Thoracic aorta (tissue), 2 donors: Measurements from ENCODE around the gene BCAM. TPM values are rescaled to one million over a fixed set of nuclear protein-coding genes. Genes with fewer than 3 reads are reported as not detected.

ENCODE experiments used
- ATAC-seq: fragments of 150-250 bp; one replicate; pipeline ENCODE4 v1.8.0; 2017; ENCODE audit warnings: low read depth; ENCODE audit not compliant: insufficient number of reproducible peaks, low FRiP score
- DNase-seq: peaks from one replicate; pipeline ENCODE4 v3.0.0-alpha.2; 2020; ENCODE audit warnings: low spot score
- H3K27ac ChIP-seq, 2 donors: fragments of 200-600 bp; sonication (generic); 1 replicate in 1 of 2; 2 replicates in 1 of 2; pipeline ENCODE4 v1.5.1; 2016; ENCODE audit warnings: mild to moderate bottlenecking in 2 of 2, moderate library complexity in 2 of 2
- H3K27me3 ChIP-seq: fragments of 200-600 bp; sonication (generic); replicated peaks from 2 replicates; pipeline ENCODE4 v1.6.0; 2016; ENCODE audit warnings: mild to moderate bottlenecking; ENCODE audit not compliant: insufficient read depth
- H3K36me3 ChIP-seq: fragments of 200-600 bp; sonication (generic); one replicate; pipeline ENCODE4 v1.5.1; 2016
- H3K4me1 ChIP-seq, 2 donors: fragments of 200-600 bp; sonication (generic); 1 replicate in 1 of 2; 2 replicates in 1 of 2; pipeline versions ENCODE4 v1.5.1 to v1.6.0; 2016; ENCODE audit warnings: low read depth in 2 of 2, mild to moderate bottlenecking in 1 of 2; ENCODE audit not compliant: control insufficient read depth in 1 of 2
- H3K4me3 ChIP-seq: fragments of 200-600 bp; sonication (generic); 2 replicates; pipeline ENCODE4 v1.5.1; 2016; ENCODE audit warnings: mild to moderate bottlenecking
- H3K9me3 ChIP-seq: fragments of 200-600 bp; sonication (generic); 2 replicates; pipeline ENCODE4 v1.5.1; 2016
- total RNA-seq, 2 donors: library from RNA; depleted of rRNA; stranded (reverse); fragments of >200 nt; gene quantifications; one replicate each; pipeline versions ENCODE4 v1.1.0 to v1.2.3, GENCODE V29; 2016
- TF ChIP-seq, protein P1 (sequence below): fragments of 200-600 bp; sonication (generic); IDR thresholded peaks from one replicate; pipeline ENCODE4 v1.5.1; 2019; ENCODE audit warnings: antibody characterized with exemption

BCAM gene
- total RNA-seq, 2 donors from 2014 or later, result 77.7 to 178 TPM

DNA sequence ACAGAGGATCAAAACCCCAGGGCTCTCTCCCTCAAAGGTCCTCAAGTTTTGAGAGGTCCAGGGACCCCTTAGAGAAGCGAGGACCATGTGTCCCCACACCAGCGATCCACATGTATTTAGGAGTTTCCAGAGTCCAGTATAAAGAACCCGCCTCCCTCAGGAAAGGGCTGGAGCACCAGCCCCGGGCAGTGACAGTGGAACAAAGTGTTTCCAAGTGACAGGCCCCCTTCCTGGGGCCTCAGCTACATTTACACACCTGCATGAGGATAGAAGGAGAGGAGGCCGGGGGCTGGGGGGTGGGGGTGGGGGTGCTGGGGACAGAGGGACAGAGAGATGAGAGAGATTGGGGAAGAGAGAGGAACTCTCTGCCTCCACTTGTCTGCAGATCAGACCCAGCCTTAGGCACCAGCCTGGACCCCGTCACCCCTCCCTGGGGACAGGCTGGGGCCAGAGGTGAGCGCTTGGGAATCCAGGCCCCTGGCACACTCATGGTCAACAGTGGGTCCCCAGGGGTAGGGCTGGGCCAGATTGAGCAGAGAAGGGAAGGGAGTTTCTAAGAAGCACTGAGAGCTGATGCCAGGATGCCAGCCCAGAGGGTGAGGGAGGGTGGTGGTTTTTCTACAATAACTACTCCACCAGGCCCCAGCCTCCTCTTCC is 802 bp downstream of the BCAM start:
- Histone ChIP-seq H3K27ac (peak overlapping the region; percentile 63 to 65), H3K27me3 (no peaks in the 10 kb centered on the region), H3K4me1 (peaks cover 13 to 47% of the 10 kb centered on the region in 2 donors), H3K4me3 (peak overlapping the region; percentile 92), H3K36me3 (peaks cover 18% of the 10 kb centered on the region), H3K9me3 (no peaks in the 10 kb centered on the region)
- DNase-seq (no peak), ATAC-seq (no peak)
- TF ChIP-seq, protein P1, sequence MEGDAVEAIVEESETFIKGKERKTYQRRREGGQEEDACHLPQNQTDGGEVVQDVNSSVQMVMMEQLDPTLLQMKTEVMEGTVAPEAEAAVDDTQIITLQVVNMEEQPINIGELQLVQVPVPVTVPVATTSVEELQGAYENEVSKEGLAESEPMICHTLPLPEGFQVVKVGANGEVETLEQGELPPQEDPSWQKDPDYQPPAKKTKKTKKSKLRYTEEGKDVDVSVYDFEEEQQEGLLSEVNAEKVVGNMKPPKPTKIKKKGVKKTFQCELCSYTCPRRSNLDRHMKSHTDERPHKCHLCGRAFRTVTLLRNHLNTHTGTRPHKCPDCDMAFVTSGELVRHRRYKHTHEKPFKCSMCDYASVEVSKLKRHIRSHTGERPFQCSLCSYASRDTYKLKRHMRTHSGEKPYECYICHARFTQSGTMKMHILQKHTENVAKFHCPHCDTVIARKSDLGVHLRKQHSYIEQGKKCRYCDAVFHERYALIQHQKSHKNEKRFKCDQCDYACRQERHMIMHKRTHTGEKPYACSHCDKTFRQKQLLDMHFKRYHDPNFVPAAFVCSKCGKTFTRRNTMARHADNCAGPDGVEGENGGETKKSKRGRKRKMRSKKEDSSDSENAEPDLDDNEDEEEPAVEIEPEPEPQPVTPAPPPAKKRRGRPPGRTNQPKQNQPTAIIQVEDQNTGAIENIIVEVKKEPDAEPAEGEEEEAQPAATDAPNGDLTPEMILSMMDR, result no peak

DNA sequence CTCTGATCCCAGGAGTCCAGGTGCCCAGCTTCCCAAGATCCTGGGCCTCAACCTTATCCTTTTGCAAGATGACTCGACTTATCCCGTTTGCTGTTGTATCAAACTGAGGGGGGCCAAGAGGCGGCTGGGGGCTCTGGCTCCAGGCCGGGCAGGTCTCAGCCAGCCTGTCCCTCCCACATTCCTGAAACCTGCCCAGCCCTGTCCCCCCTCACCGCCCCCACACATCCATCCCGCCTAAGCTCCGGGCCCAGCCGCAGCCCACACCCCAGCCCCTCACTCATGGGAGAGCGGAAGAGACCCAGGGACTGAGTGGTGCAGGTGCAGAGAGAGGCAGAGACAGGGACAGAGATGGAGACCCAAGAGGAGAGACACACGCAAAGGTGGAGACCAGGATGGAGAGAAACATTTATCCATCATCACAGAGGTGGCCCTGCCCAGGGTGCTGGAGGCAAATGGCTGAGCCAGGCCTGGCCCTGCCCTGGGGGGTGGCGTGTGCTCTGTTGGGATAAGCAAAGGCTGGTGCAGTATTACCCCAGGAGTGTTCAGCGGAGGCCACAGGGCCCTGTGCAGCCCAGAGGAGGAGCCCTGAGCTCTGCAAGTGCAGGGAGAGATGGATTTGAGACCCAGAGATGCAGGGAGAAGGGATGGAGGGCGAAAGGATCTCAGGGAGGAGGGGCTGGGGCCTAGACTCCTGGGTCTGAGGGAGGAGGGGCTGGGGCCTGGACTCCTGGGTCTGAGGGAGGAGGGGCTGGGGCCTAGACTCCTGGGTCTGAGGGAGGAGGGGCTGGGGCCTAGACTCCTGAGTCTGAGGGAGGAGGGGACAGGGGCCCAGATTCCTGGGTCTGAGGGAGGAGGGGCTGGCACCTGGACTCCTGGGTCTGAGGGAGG is 1.6 kb downstream of the BCAM start:
- Histone ChIP-seq H3K27ac (peak overlapping the region; percentile 33 to 63), H3K36me3 (peaks cover 26% of the 10 kb centered on the region), H3K27me3 (no peaks in the 10 kb centered on the region), H3K9me3 (no peaks in the 10 kb centered on the region), H3K4me1 (peaks cover 13 to 47% of the 10 kb centered on the region in 2 donors), H3K4me3 (peak overlapping the region; percentile 92)
- DNase-seq, result no peak
- no peak for ATAC-seq
- TF ChIP-seq, protein P1, result no peak

DNA sequence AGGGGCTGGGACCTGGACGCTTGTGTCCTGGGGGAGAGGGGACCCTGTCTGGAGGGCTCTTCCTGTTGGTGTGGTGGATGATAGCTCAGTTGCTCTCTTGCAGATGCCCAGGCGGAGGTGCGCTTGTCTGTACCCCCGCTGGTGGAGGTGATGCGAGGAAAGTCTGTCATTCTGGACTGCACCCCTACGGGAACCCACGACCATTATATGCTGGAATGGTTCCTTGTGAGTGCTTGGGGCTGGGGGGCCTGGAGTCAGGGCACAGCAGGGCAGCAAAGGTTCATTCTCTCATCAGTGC is 2.2 kb downstream of the BCAM start:
- Histone ChIP-seq H3K9me3 (no peaks in the 10 kb centered on the region), H3K27ac (peak overlapping the region in 1 of 2 donors; percentile 33), H3K4me1 (peaks cover 13 to 47% of the 10 kb centered on the region in 2 donors), H3K4me3 (no peak overlapping the region), H3K27me3 (no peaks in the 10 kb centered on the region), H3K36me3 (peaks cover 30% of the 10 kb centered on the region)
- ATAC-seq, result no peak
- DNase-seq, result no peak
- TF ChIP-seq, protein P1, result no peak

DNA sequence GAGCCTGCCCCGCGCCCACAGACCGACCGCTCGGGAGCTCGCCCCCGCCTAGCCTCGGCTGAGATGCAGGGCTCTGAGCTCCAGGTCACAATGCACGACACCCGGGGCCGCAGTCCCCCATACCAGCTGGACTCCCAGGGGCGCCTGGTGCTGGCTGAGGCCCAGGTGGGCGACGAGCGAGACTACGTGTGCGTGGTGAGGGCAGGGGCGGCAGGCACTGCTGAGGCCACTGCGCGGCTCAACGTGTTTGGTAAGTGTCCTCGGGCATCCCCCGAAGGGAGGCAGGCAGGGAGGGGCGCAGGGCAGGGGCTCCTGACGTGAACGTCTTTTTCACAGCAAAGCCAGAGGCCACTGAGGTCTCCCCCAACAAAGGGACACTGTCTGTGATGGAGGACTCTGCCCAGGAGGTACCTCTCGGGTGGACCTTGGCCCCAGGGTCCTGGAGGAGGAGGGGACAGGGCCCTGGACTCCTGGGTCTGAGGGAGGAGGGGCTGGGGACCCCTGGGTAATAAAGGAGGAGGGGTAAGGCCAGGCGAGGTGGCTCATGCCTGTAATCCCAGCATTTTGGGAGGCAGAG is 3.3 kb downstream of the BCAM start:
- Histone ChIP-seq H3K27me3 (no peaks in the 10 kb centered on the region), H3K4me3 (no peak overlapping the region), H3K27ac (no peak overlapping the region), H3K36me3 (peaks cover 31% of the 10 kb centered on the region), H3K4me1 (peaks cover 13 to 47% of the 10 kb centered on the region in 2 donors), H3K9me3 (no peaks in the 10 kb centered on the region)
- no peak for ATAC-seq
- TF ChIP-seq, protein P1, result no peak
- no peak for DNase-seq
